Activated T-cell treated with anti-CD3 and anti-CD28 coated beads for 4 hours (primary cell): ENCODE data around the gene DHX34.
"Not testable (repeated sequence)": the region's sequence is repeated elsewhere in the genome, so short reads cannot be mapped to it uniquely, and the experiment has no call there.

Experiments used
- DNase-seq: peaks from one replicate; pipeline ENCODE4 v3.0.0-alpha.2; 2020

DHX34 gene

GRCh38 chr19:47372603-47373002, 23.5 kb downstream of the DHX34 start:
- no peak for DNase-seq

GRCh38 chr19:47373246-47374240, 24.4 kb downstream of the DHX34 start:
- DNase-seq: no peak

DNA sequence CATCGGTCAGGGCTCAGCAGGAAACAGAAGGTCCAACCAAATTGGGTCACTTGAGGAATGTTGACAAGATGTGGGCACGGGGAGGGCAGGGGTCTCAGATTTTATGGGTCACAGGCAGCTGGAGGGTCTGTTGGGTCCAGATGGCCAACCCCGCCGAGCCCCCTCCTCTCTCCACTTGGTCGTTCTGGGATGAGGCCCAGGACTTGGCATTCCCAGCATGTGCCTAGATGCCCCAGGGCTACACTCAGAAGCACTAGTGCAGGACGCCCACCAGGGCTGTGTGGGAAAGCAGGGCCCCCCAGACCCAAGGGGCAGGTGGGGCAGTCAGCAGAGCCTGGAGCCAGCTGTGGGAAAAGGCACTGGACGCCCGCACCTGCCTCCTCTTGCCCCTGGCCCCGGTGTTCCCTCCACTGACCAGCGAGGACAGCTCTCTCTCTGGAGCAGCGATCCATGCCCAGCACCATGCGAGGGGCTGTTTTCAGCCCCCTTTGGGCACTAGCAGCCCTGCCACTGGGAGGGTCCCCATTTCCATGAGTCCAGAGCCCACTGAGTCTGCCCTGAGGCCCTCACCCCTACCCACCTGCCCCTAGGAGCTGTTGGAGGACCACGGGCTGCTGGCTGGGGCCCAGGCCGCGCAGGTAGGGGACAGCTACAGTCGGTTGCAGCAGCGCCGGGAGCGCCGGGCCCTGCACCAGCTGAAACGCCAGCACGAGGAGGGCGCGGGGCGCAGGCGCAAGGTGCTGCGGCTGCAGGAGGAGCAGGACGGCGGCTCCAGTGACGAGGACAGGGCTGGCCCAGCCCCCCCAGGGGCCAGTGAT, 26.0 kb downstream of the DHX34 start:
- no peak for DNase-seq

- no peak for DNase-seq
Observed at GRCh38 chr19:47375694-47376588, 26.8 kb downstream of the DHX34 start.

- no peak for DNase-seq
Observed at GRCh38 chr19:47376589-47377144, 27.6 kb downstream of the DHX34 start.

DNA sequence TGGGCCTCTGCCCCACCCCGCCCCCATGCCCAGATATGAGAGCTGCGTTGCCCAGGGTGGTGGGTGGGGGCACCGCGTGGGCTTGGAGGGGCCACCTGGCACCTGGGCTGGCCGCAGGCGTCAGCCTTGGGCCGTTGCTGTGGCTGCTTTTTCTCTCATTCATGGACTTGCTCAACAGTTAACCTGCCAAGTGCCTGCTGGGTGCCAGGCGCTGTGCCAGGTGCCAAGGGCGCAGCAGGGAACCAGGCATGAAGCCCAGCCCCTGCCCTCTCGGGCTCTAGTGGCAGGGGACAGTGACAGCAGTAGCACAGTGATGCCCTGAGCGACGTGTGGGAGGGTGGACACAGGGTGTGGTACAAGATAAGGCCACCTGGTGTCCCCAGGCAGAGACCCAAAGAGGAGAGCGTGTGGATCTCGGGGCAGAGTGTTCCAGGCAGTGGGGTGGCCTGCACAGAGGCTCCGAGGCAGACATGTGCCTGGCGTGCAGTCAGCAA, 28.1 kb downstream of the DHX34 start:
- no peak for DNase-seq

DNA sequence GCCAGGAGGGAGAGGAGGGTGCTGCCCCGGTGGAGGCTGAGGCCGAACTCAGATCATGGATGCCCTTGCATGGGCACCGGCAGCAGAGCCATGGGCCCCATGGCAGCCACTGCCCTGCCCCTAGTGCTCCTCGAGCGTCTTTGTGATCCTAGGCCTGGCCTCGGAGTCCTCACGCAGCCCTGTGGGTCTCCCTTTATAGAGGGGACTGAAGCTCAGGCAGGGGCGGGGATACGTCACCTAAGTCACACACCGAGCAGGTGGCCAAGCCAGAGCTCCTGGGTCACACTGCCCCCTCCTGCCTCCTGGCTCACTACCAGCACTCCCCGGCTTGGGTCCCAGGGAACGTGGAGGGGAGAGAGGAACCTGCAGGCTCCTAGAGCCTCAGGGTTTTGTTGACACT, 28.7 kb downstream of the DHX34 start:
- DNase-seq: no peak

DNA sequence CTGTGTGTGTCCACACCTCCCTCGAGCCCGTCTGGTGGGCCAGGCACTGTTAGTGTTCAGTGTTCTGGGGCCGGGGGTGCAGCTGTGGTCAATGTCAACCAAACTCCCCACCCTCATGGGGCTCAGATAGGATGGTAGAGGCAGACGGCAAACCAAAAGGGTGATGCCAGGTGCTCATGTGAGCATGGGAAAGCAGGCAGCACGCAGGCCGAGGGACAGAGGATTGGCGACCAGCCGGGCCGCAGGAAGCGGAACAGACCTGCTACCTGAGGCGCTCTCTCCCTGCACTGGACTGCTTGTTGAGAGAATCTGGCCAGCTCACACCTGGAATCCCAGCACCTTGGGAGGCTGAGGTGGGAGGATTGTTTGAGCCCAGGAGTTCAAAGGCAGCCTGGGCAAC, 29.1 kb downstream of the DHX34 start:
- DNase-seq: no peak

GRCh38 chr19:47379381-47379938, 30.3 kb downstream of the DHX34 start:
- DNase-seq: no peak

DNA sequence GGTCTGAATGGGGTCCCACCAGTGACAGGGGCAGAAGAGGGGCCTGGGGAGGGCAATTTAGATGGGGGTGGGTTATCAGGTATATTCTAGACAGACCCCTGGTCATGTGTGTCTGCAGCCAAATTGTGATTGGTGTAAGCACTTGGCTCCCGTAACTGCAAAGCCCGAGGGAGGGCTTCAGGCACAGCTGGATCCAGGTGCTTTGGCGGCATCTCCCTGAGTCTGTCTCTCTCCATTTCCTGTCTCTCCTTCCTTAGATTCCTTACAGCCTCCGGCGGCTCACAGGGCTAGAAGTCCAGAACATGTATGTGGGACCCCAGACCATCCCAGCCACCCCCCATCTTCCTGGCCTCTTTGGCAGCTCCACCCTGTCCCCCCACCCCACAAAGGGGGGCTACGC, 31.4 kb downstream of the DHX34 start:
- no peak for DNase-seq

DNA sequence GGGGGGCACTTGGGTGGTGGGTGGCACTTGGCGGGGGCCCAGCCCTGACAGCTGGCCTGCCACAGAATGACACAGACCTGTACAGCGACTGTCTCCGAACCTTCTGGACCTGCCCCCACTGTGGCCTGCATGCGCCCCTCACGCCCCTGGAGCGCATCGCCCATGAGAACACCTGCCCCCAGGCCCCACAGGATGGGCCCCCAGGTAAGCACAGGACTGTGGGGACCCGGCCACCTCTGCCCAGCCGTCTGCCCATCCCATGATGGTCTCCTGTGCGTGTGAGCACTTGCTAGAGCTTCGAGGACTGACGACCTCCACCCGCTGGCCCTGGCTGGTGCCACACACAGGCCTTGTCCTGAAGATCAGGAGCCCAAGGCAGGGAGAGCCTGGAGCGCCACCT, 32.0 kb downstream of the DHX34 start:
- DNase-seq: no peak

- no peak for DNase-seq
Observed at GRCh38 chr19:47381653-47382279, 32.7 kb downstream of the DHX34 start.

- not testable (repeated sequence) for DNase-seq
Observed at GRCh38 chr19:47383890-47384289, 34.8 kb downstream of the DHX34 start.

GRCh38 chr19:47384533-47384932, 35.4 kb downstream of the DHX34 start:
- not testable (repeated sequence) for DNase-seq

- not testable (repeated sequence) for DNase-seq
Observed at GRCh38 chr19:47386582-47386981, 37.5 kb downstream of the DHX34 start.

- DNase-seq: not testable (repeated sequence)
Observed at GRCh38 chr19:47387623-47388022, 38.5 kb downstream of the DHX34 start.

DNA sequence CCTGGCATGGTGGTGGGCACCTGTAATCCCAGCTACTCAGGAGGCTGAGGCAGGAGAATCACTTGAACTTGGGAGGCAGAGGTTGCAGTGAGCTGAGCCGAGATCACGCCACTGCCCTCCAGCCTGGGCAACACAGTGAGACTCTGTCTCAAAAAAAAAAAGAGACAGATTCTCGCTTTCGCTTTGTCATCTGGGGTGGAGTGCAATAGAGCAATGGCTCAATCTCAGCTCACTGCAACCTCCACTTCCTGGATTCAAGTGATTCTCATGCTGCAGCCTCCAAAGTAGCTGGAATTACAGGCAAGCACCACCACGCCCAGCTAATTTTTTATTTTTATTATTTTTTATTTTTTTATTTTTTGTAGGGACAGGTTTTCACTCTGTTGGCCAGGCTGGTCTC, 39.6 kb downstream of the DHX34 start:
- DNase-seq: not testable (repeated sequence)

DNA sequence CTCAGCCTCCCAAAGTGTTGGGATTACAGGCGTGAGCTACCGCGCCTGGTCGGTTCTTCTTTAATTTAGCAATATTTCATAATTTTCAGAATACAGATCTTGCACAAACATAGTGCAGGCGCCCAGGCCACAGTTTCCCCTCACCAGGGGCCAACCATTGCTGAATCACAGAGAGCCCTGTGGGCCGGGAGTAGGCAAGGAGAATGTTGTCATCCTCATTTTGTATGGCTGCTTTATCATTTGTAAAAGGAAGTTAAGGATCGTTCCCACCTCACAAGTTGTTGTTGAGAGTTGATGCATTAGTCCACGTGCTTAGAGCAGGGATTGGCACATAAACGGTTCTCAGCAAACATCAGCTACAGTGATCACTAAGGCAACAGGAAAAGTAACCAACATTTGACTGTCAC, 40.0 kb downstream of the DHX34 start:
- no peak for DNase-seq

GRCh38 chr19:47390533-47391488, 41.7 kb downstream of the DHX34 start:
- no peak for DNase-seq
